HG02571 (cell line): Measurements from ENCODE around the gene RCOR3.
"Not testable (repeated sequence)": the region's sequence is repeated elsewhere in the genome, so short reads cannot be mapped to it uniquely, and the experiment has no call there.

ENCODE experiments used
- ATAC-seq: cut with Tn5 transposase; IDR thresholded peaks from one replicate; pipeline ENCODE4 v1.9.1; 2021; ENCODE audit warnings: mild to moderate bottlenecking, moderate library complexity; ENCODE audit not compliant: unreplicated experiment

RCOR3 gene

GRCh38 chr1:211258756-211259637 is at the start of gene RCOR3:
TSS of gene RCOR3 (plus strand) at chr1:211259366. CDS start at chr1:211259561, 195 bp downstream.
- peak; percentile 64 for ATAC-seq

GRCh38 chr1:211210052-211210451 is 49.1 kb upstream of the RCOR3 start:
- ATAC-seq, result no peak

- ATAC-seq, result no peak
Observed at GRCh38 chr1:211210965-211211364, 48.2 kb upstream of the RCOR3 start.

GRCh38 chr1:211213702-211214101 is 45.5 kb upstream of the RCOR3 start:
- no peak for ATAC-seq

GRCh38 chr1:211215577-211215976 is 43.6 kb upstream of the RCOR3 start:
- ATAC-seq, result no peak

GRCh38 chr1:211217392-211217791 is 41.8 kb upstream of the RCOR3 start:
- ATAC-seq, result no peak

GRCh38 chr1:211222469-211223234 is 36.5 kb upstream of the RCOR3 start:
- ATAC-seq, result not testable (repeated sequence)

- not testable (repeated sequence) for ATAC-seq
Observed at GRCh38 chr1:211228573-211229364, 30.4 kb upstream of the RCOR3 start.

GRCh38 chr1:211229365-211229759 is 29.8 kb upstream of the RCOR3 start:
- no peak for ATAC-seq

GRCh38 chr1:211231873-211232272 is 27.3 kb upstream of the RCOR3 start:
- ATAC-seq, result no peak

- ATAC-seq, result no peak
Observed at GRCh38 chr1:211236633-211237320, 22.4 kb upstream of the RCOR3 start.

- ATAC-seq, result no peak
Observed at GRCh38 chr1:211237579-211237978, 21.6 kb upstream of the RCOR3 start.

GRCh38 chr1:211240567-211240966 is 18.6 kb upstream of the RCOR3 start:
- not testable (repeated sequence) for ATAC-seq

- no peak for ATAC-seq
Observed at GRCh38 chr1:211241071-211241470, 18.1 kb upstream of the RCOR3 start.

- ATAC-seq, result not testable (repeated sequence)
Observed at GRCh38 chr1:211243639-211244038, 15.5 kb upstream of the RCOR3 start.

- not testable (repeated sequence) for ATAC-seq
Observed at GRCh38 chr1:211246583-211246982, 12.6 kb upstream of the RCOR3 start.

GRCh38 chr1:211247921-211248320 is 11.2 kb upstream of the RCOR3 start:
- ATAC-seq, result no peak

- not testable (repeated sequence) for ATAC-seq
Observed at GRCh38 chr1:211249611-211250010, 9.6 kb upstream of the RCOR3 start.

GRCh38 chr1:211257826-211258225 is 1.3 kb upstream of the RCOR3 start:
- no peak for ATAC-seq

- peak; percentile 32 for ATAC-seq
Observed at GRCh38 chr1:211258310-211258755, 833 bp upstream of the RCOR3 start.
